ENCODE data around the gene SMIM36.
"Not testable (repeated sequence)": the region's sequence is repeated elsewhere in the genome, so short reads cannot be mapped to it uniquely, and the experiment has no call there.

SMIM36 gene

GRCh38 chr17:55413825-55414489 is 97.3 kb downstream of the SMIM36 start:
- no peak for DNase-seq (ENCODE audit: low spot score)

GRCh38 chr17:55411463-55411855 is 99.8 kb downstream of the SMIM36 start:
- no peak for DNase-seq (ENCODE audit: low spot score)

- no peak for DNase-seq (ENCODE audit: low spot score)
Measured at GRCh38 chr17:55410722-55411462, 100.4 kb downstream of the SMIM36 start.

GRCh38 chr17:55409030-55409800 is 102.0 kb downstream of the SMIM36 start:
- DNase-seq (ENCODE audit: low spot score) = no peak

- no peak for DNase-seq (ENCODE audit: low spot score)
Measured at GRCh38 chr17:55407641-55408566, 103.3 kb downstream of the SMIM36 start.

GRCh38 chr17:55405600-55405999 is 105.7 kb downstream of the SMIM36 start:
- no peak for DNase-seq (ENCODE audit: low spot score)

DNA sequence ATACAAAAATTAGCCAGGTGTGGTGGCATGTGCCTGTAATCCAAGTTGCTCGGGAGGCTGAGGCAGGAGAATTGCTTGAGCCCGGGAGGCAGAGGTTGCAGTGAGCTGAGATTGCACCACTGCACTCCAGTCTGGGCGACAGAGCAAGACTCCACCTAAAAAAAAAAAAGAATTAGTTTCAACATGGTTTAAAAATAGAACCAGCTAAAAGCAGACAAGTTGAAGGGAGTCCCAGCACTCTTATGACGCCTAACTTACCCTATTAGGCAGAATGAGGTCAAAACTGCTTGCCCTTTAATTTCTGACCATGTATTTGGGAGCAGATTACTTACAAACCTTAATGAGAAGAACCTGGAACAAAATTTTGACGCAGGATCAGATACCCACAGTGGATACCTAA is 107.1 kb downstream of the SMIM36 start:
- DNase-seq (ENCODE audit: low spot score) = not testable (repeated sequence)

- DNase-seq (ENCODE audit: low spot score) = no peak
Measured at GRCh38 chr17:55402374-55402773, 108.9 kb downstream of the SMIM36 start.
